H1 (cell line): ENCODE measurements around the gene DENND10.

Experiments
- BACH1 ChIP-seq: IDR thresholded peaks from 2 replicates; pipeline ENCODE4 v1.6.1; 2012; ENCODE audit warnings: low read length, improper control_type of control experiment
- TF ChIP-seq, protein P1 (sequence below), 3 experiments: IDR thresholded peaks; 1 replicate in 2 of 3; 2 replicates in 1 of 3; pipeline versions ENCODE4 v1.5.1 to v1.6.1; 2011; ENCODE audit warnings: low read length in 3 of 3, mild to moderate bottlenecking in 3 of 3, inconsistent platforms in 2 of 3, low read depth in 1 of 3, moderate library complexity in 1 of 3; ENCODE audit not compliant: insufficient read depth in 1 of 3; ENCODE audit errors: control extremely low read depth in 1 of 3

DNA sequence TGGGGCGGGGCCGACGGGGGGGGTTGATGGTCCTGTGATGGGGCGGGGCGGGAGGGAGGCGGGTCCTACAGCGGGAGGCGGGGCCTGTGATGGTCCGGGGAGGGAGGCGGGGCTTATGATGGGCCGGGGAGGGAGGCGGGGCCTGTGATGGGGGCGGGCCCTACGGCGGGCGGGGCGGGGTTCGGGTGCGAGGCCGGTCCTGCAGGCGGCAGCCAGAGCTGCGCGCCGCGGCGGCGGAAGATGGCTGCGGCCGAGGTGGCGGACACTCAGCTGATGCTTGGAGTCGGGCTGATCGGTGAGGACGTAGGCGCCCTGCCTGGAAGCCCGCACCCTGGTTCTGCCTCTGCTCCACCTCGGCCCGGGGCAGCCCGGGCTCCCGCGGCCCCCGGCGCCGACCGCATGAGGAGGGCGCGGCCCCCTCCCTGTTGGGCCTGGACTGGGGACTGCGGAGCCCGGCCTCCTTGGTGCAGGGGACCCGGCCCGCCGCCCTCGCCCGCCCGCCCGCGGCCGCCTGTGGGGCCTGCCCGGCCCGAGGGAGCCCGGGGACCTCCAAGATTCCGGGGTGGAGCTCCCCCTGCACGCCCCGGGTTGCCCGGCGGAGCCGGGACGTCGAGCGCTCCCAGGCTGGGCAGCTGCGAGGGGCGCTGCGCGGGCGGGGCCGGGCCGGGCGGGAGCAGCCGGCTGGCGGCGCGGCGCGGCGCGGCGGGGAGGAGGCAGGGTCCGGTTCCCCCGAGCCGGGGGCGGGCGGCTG, at the start of gene DENND10:
- TF ChIP-seq BACH1 = no peak
- TF ChIP-seq, protein P1, sequence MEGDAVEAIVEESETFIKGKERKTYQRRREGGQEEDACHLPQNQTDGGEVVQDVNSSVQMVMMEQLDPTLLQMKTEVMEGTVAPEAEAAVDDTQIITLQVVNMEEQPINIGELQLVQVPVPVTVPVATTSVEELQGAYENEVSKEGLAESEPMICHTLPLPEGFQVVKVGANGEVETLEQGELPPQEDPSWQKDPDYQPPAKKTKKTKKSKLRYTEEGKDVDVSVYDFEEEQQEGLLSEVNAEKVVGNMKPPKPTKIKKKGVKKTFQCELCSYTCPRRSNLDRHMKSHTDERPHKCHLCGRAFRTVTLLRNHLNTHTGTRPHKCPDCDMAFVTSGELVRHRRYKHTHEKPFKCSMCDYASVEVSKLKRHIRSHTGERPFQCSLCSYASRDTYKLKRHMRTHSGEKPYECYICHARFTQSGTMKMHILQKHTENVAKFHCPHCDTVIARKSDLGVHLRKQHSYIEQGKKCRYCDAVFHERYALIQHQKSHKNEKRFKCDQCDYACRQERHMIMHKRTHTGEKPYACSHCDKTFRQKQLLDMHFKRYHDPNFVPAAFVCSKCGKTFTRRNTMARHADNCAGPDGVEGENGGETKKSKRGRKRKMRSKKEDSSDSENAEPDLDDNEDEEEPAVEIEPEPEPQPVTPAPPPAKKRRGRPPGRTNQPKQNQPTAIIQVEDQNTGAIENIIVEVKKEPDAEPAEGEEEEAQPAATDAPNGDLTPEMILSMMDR (IDR thresholded peaks at IDR 0.05; ENCODE audit: control extremely low read depth in 1 of 3, insufficient read depth in 1 of 3, low read depth in 1 of 3, low read length in 3 of 3) = no peak
